ENCODE results near the gene DENND1A. TPM values are rescaled to one million over a fixed set of nuclear protein-coding genes. Genes with fewer than 3 reads are reported as not detected.

The DENND1A gene
- total and polyA plus RNA-seq, 2 experiments from 2014 or later = 13.1 to 14.5 TPM

GRCh38 chr9:123524866-123525265 lies 405.1 kb downstream of the DENND1A start:
- no peak for TF ChIP-seq CTCF (IDR thresholded peaks at IDR 0.05; ENCODE audit: low read depth, low read length)
- Histone ChIP-seq H3K9me3 (ENCODE audit: low read depth) (no peaks in the 10 kb centered on the region), H3K27ac (no peak overlapping the region), H3K4me3 (no peak overlapping the region), H3K4me1 (ENCODE audit: low read depth) (no peaks in the 10 kb centered on the region), H3K36me3 (no peaks in the 10 kb centered on the region), H3K27me3 (no peaks in the 10 kb centered on the region)
- DNase-seq (ENCODE audit: low read depth in 1 of 2, low spot score in 1 of 2) = no peak

- no peak for DNase-seq (ENCODE audit: low read depth in 1 of 2, low spot score in 1 of 2)
- H3K4me1 ChIP-seq (ENCODE audit: low read depth) = no peaks in the 10 kb centered on the region
- H3K27me3 ChIP-seq = no peaks in the 10 kb centered on the region
- no peaks in the 10 kb centered on the region for H3K36me3 ChIP-seq
- H3K4me3 ChIP-seq = no peak overlapping the region
- no peaks in the 10 kb centered on the region for H3K9me3 ChIP-seq (ENCODE audit: low read depth)
- no peak overlapping the region for H3K27ac ChIP-seq
- no peak for TF ChIP-seq CTCF (IDR thresholded peaks at IDR 0.05; ENCODE audit: low read depth, low read length)
These were observed 406.1 kb downstream of the DENND1A start for GRCh38 chr9:123523845-123524244.

- TF ChIP-seq CTCF (IDR thresholded peaks at IDR 0.05; ENCODE audit: low read depth, low read length) = no peak
- Histone ChIP-seq H3K27me3 (no peaks in the 10 kb centered on the region), H3K4me1 (ENCODE audit: low read depth) (no peaks in the 10 kb centered on the region), H3K27ac (no peak overlapping the region), H3K36me3 (no peaks in the 10 kb centered on the region), H3K9me3 (ENCODE audit: low read depth) (no peaks in the 10 kb centered on the region), H3K4me3 (no peak overlapping the region)
- DNase-seq (ENCODE audit: low read depth in 1 of 2, low spot score in 1 of 2) = no peak
These were observed 406.9 kb downstream of the DENND1A start for GRCh38 chr9:123523001-123523400.

- DNase-seq (ENCODE audit: low read depth in 1 of 2, low spot score in 1 of 2) = no peak
- no peak for TF ChIP-seq CTCF (IDR thresholded peaks at IDR 0.05; ENCODE audit: low read depth, low read length)
- H3K4me3 ChIP-seq = no peak overlapping the region
- H3K27ac ChIP-seq = no peak overlapping the region
- H3K4me1 ChIP-seq (ENCODE audit: low read depth) = no peaks in the 10 kb centered on the region
- no peaks in the 10 kb centered on the region for H3K36me3 ChIP-seq
- H3K9me3 ChIP-seq (ENCODE audit: low read depth) = no peaks in the 10 kb centered on the region
- H3K27me3 ChIP-seq = no peaks in the 10 kb centered on the region
These were observed 407.7 kb downstream of the DENND1A start for GRCh38 chr9:123522251-123522650.

- H3K36me3 ChIP-seq = no peaks in the 10 kb centered on the region
- H3K27ac ChIP-seq = no peak overlapping the region
- no peak for TF ChIP-seq CTCF (IDR thresholded peaks at IDR 0.05; ENCODE audit: low read depth, low read length)
- DNase-seq (ENCODE audit: low read depth in 1 of 2, low spot score in 1 of 2) = no peak
- no peaks in the 10 kb centered on the region for H3K27me3 ChIP-seq
- no peaks in the 10 kb centered on the region for H3K4me1 ChIP-seq (ENCODE audit: low read depth)
- no peak overlapping the region for H3K4me3 ChIP-seq
- H3K9me3 ChIP-seq (ENCODE audit: low read depth) = no peaks in the 10 kb centered on the region
These were observed 411.6 kb downstream of the DENND1A start for GRCh38 chr9:123518338-123518737.

GRCh38 chr9:123517512-123517911 lies 412.4 kb downstream of the DENND1A start:
- Histone ChIP-seq H3K4me3 (no peak overlapping the region), H3K27me3 (no peaks in the 10 kb centered on the region), H3K4me1 (ENCODE audit: low read depth) (no peaks in the 10 kb centered on the region), H3K36me3 (no peaks in the 10 kb centered on the region), H3K27ac (no peak overlapping the region), H3K9me3 (ENCODE audit: low read depth) (no peaks in the 10 kb centered on the region)
- TF ChIP-seq CTCF (IDR thresholded peaks at IDR 0.05; ENCODE audit: low read depth, low read length) = no peak
- DNase-seq (ENCODE audit: low read depth in 1 of 2, low spot score in 1 of 2) = no peak
